ENCODE measurements around the gene TRIM33. TPM values are rescaled to one million over a fixed set of nuclear protein-coding genes. Genes with fewer than 3 reads are reported as not detected.

Gene TRIM33
- total RNA-seq, 1 experiment from 2014 or later: 53.8 TPM

DNA sequence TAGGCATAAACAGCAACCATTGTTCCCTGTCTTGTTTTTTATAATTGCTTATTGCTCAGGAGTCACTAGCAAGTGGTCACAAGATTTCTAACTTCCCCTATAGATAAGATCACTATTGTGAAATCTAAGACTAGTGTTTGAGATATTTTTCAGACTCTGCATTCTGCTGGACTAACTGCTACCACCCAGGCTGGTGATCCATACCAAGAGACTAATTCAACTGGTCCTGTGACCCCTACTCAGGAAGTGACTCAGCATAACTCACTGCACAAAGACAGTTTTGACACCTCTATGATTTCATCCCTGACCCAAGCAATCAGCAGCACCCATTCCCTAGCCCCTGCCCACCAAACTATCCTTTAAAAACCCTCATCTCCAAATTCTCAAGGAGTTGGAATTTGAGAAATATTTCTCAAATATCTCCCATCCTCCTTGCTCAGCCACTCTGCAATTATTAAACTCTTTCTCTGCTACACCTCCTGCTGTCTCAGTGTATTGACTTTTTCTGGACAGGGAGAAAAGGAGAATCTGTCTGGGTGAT is 52.7 kb downstream of the TRIM33 start:
- Histone ChIP-seq H4K5ac (ENCODE audit: insufficient read length, low read depth, low read length) (no peak overlapping the region), H4K8ac (replicated peaks; ENCODE audit: insufficient read length, low read depth, low read length) (no peak overlapping the region), H2AFZ (ENCODE audit: low read length) (no peak overlapping the region), H3K56ac (ENCODE audit: insufficient read length, low read depth, low read length) (no peak overlapping the region), H2BK15ac (ENCODE audit: low read depth, low read length) (no peak overlapping the region), H3K27me3 (ENCODE audit: insufficient read depth, low read length) (no peaks in the 10 kb centered on the region), H2BK20ac (ENCODE audit: low read depth, low read length, poor library complexity, severe bottlenecking) (no peak overlapping the region), H2AK5ac (ENCODE audit: insufficient read length, low read length) (no peak overlapping the region), H3K23ac (ENCODE audit: insufficient read length, low read depth, low read length) (no peak overlapping the region), H3K4me2 (ENCODE audit: insufficient read depth, insufficient read length, low read length) (no peak overlapping the region), H3K14ac (ENCODE audit: insufficient read depth, low read length) (no peak overlapping the region), H3K4ac (ENCODE audit: low read depth, low read length) (no peak overlapping the region), H3K9me3 (ENCODE audit: control insufficient read depth, low read depth, low read length) (no peaks in the 10 kb centered on the region), H3K9ac (ENCODE audit: extremely low read depth, insufficient read length, low read length) (no peak overlapping the region), H3K79me1 (ENCODE audit: insufficient read depth, low read depth, low read length, poor library complexity, severe bottlenecking) (no peaks in the 10 kb centered on the region), H2BK12ac (ENCODE audit: insufficient read length, low read depth, low read length) (no peak overlapping the region), H2BK120ac (ENCODE audit: low read depth, low read length, poor library complexity, severe bottlenecking) (no peak overlapping the region), H4K91ac (ENCODE audit: insufficient read length, low read depth, low read length) (no peak overlapping the region), H4K20me1 (ENCODE audit: control insufficient read depth, insufficient read depth, insufficient read length) (no peaks in the 10 kb centered on the region), H3K18ac (ENCODE audit: insufficient read length, low read depth, low read length) (no peak overlapping the region), H2BK5ac (ENCODE audit: insufficient read length, low read length) (no peak overlapping the region), H3K23me2 (ENCODE audit: insufficient read length, low read depth, low read length, poor library complexity, severe bottlenecking) (no peaks in the 10 kb centered on the region), H3K27ac (ENCODE audit: insufficient read length, low read depth, low read length) (no peak overlapping the region), H3K79me2 (ENCODE audit: insufficient read depth, low read length) (no peaks in the 10 kb centered on the region), H3K4me1 (ENCODE audit: insufficient read depth, low read length) (no peaks in the 10 kb centered on the region), H3T11ph (ENCODE audit: low read length) (no peak overlapping the region)
- Mint-ChIP-seq H3K27ac (peak overlapping the region; percentile 28 to 67 (median 56); a peak in 5 of 7 replicates), H3K27me3 (ENCODE audit: low read depth) (no peaks in the 10 kb centered on the region), H3K9me3 (no peaks in the 10 kb centered on the region), H3K4me1 (peaks cover 19 to 31% of the 10 kb centered on the region in 2 experiments), H3K36me3 (ENCODE audit: insufficient read depth in 1 of 3, low read depth in 3 of 3) (peaks cover 14 to 48% (median 27%) of the 10 kb centered on the region in 3 experiments; a peak in 6 of 7 replicates), H3K4me3 (no peak overlapping the region)
- TF ChIP-seq CTCF (conservative IDR thresholded peaks at IDR 0.05): no peak
- no peak for DNase-seq

All from H9 (cell line).